ENCODE results near the gene ARHGAP45. TPM values are rescaled to one million over a fixed set of nuclear protein-coding genes. Genes with fewer than 3 reads are reported as not detected.

The ARHGAP45 gene
- total and polyA plus RNA-seq, 8 donors, result 5.1 to 21.6 (median 11.2) TPM

DNA sequence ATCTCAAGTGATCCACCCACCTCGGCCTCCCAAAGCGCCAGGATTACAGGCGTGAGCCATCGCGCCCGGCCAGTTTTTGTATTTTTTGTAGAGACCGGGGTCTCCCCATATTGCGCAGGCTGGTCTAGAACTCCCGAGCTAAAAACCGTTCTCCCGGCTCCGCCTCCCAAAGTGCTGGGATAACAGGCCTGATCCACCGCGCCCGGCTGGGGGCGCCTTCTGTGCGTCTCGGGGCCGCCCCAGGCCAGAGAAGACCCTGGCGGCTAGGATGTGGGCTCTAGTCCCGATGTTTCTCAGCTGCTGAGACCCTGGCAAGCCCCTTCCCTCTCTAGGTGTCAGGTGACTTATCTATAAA lies 3.6 kb downstream of the ARHGAP45 start:
- DNase-seq, result peak in 1 of 6 donors; percentile 52
- no peak overlapping the region for H3K27ac ChIP-seq
- intact Hi-C loops (cut with DNase I), result no loop called here
- no peak overlapping the region for H3K4me3 ChIP-seq
- H3K4me1 ChIP-seq, result peaks cover 0 to 12% (median 9%) of the 10 kb centered on the region in 3 donors
- WGBS, 2 donors, result 10 to 17% methylated on average over 21 of the region's 21 CpGs
- TF ChIP-seq, protein P1, sequence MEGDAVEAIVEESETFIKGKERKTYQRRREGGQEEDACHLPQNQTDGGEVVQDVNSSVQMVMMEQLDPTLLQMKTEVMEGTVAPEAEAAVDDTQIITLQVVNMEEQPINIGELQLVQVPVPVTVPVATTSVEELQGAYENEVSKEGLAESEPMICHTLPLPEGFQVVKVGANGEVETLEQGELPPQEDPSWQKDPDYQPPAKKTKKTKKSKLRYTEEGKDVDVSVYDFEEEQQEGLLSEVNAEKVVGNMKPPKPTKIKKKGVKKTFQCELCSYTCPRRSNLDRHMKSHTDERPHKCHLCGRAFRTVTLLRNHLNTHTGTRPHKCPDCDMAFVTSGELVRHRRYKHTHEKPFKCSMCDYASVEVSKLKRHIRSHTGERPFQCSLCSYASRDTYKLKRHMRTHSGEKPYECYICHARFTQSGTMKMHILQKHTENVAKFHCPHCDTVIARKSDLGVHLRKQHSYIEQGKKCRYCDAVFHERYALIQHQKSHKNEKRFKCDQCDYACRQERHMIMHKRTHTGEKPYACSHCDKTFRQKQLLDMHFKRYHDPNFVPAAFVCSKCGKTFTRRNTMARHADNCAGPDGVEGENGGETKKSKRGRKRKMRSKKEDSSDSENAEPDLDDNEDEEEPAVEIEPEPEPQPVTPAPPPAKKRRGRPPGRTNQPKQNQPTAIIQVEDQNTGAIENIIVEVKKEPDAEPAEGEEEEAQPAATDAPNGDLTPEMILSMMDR (IDR thresholded peaks at IDR 0.05), result no peak
- no peaks in the 10 kb centered on the region for H3K36me3 ChIP-seq
- no peaks in the 10 kb centered on the region for H3K9me3 ChIP-seq
- no peak for ATAC-seq
- peaks cover 0 to 29% (median 2%) of the 10 kb centered on the region in 4 donors for H3K27me3 ChIP-seq
- no peak for FAIRE-seq

DNA sequence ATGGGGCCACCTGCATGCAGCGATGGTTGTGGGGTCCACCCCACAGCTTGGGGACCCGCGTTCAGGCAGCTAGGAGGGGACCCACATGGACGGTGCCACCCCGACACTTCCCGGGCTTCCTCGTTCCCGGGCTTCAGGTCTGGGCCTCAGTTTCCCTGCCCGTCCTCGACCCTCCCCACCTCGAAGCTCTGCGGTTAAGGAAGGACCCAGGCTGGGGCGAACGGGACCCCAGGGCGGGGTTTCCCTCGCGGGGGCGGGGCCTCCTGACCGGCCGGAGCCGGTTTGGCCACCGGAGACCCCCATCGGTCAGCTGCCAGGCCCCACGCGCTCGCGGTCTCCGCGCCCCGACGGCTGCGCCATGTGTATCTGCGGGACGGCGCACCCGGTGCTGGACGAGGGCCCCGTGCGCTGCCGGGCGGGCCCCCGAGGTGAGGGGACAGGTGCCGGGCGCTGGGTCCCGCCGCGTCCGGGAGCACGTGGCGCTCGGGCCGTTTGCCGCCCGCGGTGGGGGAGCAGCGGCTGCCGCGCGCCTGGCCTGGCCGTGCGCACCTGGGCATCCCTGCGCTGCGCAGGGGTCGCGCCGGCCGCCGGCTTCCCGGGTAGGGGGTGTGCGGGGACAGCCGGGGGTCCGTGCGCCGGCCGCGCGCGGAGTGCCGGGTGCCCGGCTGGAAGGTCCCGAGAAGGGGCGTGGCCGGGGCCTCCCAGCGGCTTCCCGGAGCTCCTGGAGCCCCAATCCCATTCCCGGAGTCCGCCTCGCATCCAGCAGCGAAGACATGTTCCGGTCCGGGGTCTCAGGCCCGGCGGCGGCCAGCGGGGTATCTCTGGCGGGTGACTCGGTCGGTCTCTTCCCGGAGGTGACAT lies 4.2 kb downstream of the ARHGAP45 start:
- intact Hi-C loops (cut with DNase I), result no loop called here
- WGBS, 2 donors, result 5 to 7% methylated on average over 54 to 99 of the region's 99 CpGs
- H3K27me3 ChIP-seq, result peaks cover 0 to 29% (median 2%) of the 10 kb centered on the region in 4 donors
- H3K27ac ChIP-seq, result no peak overlapping the region
- H3K4me1 ChIP-seq, result peaks cover 0 to 13% (median 9%) of the 10 kb centered on the region in 3 donors
- TF ChIP-seq, protein P1 (IDR thresholded peaks at IDR 0.05), result no peak
- no peaks in the 10 kb centered on the region for H3K9me3 ChIP-seq
- H3K4me3 ChIP-seq, result peak overlapping the region in 1 of 4 donors; percentile 3
- H3K36me3 ChIP-seq, result no peaks in the 10 kb centered on the region
- no peak for FAIRE-seq
- DNase-seq, result peak in 1 of 6 donors; percentile 71
- ATAC-seq, result no peak

DNA sequence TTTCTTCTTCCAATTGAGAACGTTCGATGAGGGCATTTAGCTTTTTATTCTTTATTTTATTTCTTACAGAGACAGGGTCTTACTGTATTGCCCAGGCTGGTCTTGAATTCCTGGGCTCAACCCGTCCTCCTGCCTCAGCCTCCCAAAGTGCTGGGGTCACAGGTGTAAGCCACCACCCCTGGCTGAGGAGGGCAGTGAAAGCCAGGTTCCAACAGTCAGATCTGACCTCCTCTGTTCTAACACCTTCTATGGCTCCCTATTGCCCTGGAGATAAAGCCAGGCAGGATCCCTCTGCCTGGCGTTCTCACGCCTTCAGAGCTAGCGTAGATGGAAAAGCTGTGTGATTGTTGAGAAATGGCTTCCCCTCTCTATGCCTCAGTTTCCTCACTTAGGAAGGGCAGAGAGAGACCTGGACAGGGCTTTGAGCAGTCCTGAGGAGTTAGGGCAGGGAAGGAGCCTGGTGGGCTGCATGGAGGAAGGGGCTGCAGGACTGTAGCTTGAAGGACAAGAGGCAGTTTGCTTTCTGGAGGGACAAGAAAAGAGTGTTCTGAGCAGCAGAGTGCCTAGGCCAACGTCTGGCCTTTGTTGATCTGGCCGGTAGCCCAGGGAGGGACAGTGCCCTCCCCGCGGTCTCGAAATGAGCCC lies 5.5 kb downstream of the ARHGAP45 start:
- Histone ChIP-seq H3K36me3 (no peaks in the 10 kb centered on the region), H3K4me3 (no peak overlapping the region), H3K9me3 (no peaks in the 10 kb centered on the region), H3K27ac (no peak overlapping the region), H3K27me3 (peaks cover 0 to 29% (median 0%) of the 10 kb centered on the region in 4 donors), H3K4me1 (peaks cover 0 to 10% (median 0%) of the 10 kb centered on the region in 3 donors)
- no peak for ATAC-seq
- WGBS, 2 donors, result 79 to 81% methylated on average over 11 of the region's 11 CpGs
- intact Hi-C loops (cut with DNase I), result no loop called here
- no peak for DNase-seq
- FAIRE-seq, result no peak
- TF ChIP-seq, protein P1 (IDR thresholded peaks at IDR 0.05), result no peak

DNA sequence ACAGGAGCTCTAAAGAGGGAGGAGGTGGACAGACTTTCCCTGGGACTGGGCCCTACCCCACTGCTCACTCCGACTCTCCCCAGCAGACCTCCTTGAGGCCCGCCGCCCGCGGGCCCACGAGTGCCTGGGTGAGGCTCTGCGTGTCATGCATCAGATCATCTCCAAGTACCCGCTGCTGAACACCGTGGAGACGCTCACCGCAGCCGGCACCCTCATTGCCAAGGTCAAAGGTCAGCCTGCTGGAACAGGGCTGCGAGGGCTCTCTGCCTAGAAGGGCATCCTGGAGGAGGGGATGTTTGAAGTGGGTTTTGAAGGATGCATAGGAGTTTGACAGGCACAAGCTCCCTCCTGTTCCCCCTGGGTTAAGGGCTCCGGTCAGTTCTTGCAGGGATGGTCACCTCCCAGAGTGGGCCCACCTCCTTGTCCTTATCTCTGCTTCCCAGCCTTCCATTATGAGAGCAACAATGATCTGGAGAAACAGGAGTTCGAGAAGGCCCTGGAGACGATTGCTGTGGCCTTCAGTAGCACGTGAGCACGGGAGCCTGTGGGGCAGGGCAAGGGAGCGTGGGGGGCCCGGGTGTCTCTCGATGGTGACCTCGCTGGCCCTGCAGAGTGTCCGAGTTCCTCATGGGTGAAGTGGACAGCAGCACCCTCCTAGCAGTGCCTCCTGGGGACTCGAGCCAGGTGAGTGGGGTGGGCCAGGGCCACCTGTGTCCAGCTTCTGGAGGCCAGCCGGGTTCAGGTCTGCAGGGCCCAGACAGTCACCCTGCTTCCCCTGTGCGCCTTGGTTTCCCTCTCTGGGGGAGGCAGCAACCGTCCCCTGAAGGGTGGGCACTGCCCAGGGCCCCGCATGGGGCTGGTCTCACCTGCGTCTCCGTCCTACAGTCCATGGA lies 6.3 kb downstream of the ARHGAP45 start:
- peak in 2 of 6 donors; percentile 55 to 78 for DNase-seq
- no peak for ATAC-seq
- intact Hi-C loops (cut with DNase I), result no loop called here
- Histone ChIP-seq H3K4me3 (no peak overlapping the region), H3K27ac (no peak overlapping the region), H3K36me3 (no peaks in the 10 kb centered on the region), H3K4me1 (peaks cover 0 to 10% (median 0%) of the 10 kb centered on the region in 3 donors), H3K9me3 (no peaks in the 10 kb centered on the region), H3K27me3 (peaks cover 0 to 24% (median 0%) of the 10 kb centered on the region in 4 donors)
- TF ChIP-seq, protein P1 (IDR thresholded peaks at IDR 0.05), result no peak
- FAIRE-seq, result no peak
- WGBS, 2 donors, result 81 to 89% methylated on average over 30 of the region's 30 CpGs
